Epithelial cell of proximal tubule (primary cell): ENCODE measurements around the gene PLEKHG4. TPM values are rescaled to one million over a fixed set of nuclear protein-coding genes. Genes with fewer than 3 reads are reported as not detected.
A peak's percentile ranks its signal among the peaks of the same experiment; 100 is the strongest.

Experiments
- DNase-seq: peaks from one replicate; pipeline ENCODE4 v3.0.0-alpha.2; 2011; ENCODE audit warnings: low read depth
- H3K4me3 ChIP-seq: 2 replicates; pipeline ENCODE4 v1.5.1; 2011; ENCODE audit warnings: low read depth, mild to moderate bottlenecking, low read length
- CTCF ChIP-seq: conservative IDR thresholded peaks from 2 replicates; pipeline ENCODE4 v1.5.1; 2012; ENCODE audit warnings: low read depth, mild to moderate bottlenecking, low read length
- total RNA-seq: library from RNA; depleted of rRNA; stranded (reverse); fragments of >200 nt; gene quantifications from 2 replicates; pipeline ENCODE4 v1.2.3, GENCODE V29; 2015

The PLEKHG4 gene
- total RNA-seq, 1 donor from 2014 or later, result 10.2 TPM

GRCh38 chr16:67258161-67258835 is 21.0 kb upstream of the PLEKHG4 start:
- DNase-seq, result no peak
- H3K4me3 ChIP-seq, result no peak overlapping the region
- no peak for TF ChIP-seq CTCF

GRCh38 chr16:67259705-67260104 is 19.6 kb upstream of the PLEKHG4 start:
- TF ChIP-seq CTCF, result no peak
- no peak for DNase-seq
- H3K4me3 ChIP-seq, result no peak overlapping the region

- peak; percentile 88 for TF ChIP-seq CTCF
- no peak for DNase-seq
- no peak overlapping the region for H3K4me3 ChIP-seq
Measured at GRCh38 chr16:67260426-67261063, 18.8 kb upstream of the PLEKHG4 start.

- TF ChIP-seq CTCF, result no peak
- DNase-seq, result no peak
Measured at GRCh38 chr16:67263201-67263600, 16.1 kb upstream of the PLEKHG4 start.

GRCh38 chr16:67264277-67264676 is 15.1 kb upstream of the PLEKHG4 start:
- no peak for TF ChIP-seq CTCF
- DNase-seq, result no peak
- no peak overlapping the region for H3K4me3 ChIP-seq

More at GRCh38 chr16:67263201-67263600, 16.1 kb upstream of the PLEKHG4 start:
- H3K4me3 ChIP-seq, result no peak overlapping the region

- no peak for TF ChIP-seq CTCF
- DNase-seq, result no peak
- H3K4me3 ChIP-seq, result no peak overlapping the region
Measured at GRCh38 chr16:67264866-67265265, 14.5 kb upstream of the PLEKHG4 start.

- no peak overlapping the region for H3K4me3 ChIP-seq
- no peak for DNase-seq
- no peak for TF ChIP-seq CTCF
Measured at GRCh38 chr16:67265834-67266233, 13.5 kb upstream of the PLEKHG4 start.
